NCI-H187 (cell line): ENCODE results near the gene CDC45.

Source experiments
- DNase-seq, 2 experiments: peaks; one replicate each; lab custom pipeline; 2025; lab: John Stamatoyannopoulos, UW

Gene CDC45

GRCh38 chr22:19565382-19566278 is 85.9 kb downstream of the CDC45 start:
- no peak for DNase-seq

DNA sequence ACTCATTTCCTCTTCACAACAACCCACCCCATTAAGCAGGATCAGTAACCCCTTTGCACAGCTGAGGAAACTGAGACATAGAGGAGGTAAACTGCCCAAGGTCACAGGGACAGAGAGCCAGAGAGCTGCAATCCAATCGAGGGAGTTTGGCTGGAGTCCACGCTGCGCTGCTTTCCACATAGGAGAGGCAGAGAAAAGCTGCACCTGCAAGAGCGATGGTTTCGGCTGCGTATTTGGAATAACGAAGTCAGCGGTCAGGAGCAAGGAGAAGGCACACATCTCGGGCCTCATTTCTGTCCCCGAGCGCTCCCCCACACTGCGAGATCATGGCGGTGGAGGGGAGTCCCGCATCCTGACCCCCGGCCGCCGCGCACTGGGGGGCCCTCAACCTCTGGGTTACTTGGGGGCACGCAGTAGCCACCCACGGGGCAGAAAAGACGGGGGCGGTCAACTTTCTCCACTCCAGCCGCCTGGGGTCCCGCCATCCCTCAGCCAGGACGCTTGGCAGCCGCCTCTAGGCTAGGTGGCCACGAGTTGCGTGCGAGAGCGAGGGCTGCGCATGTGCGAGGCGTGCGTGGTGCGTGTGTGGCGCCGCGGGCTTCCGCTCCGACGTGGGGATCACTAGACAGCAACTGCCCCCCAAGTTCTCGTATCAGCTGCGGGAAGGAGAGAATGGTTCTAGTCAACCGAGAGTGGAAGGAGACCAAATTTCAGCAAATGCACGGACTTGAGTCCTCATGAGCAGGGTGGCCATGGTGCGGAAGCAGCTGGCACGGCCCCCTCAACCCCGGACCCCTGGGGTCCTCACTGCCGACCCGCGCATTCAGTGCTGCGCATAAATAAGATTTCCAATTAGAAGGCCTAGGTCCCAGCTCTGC is 86.8 kb downstream of the CDC45 start:
- no peak for DNase-seq

GRCh38 chr22:19567157-19568009 is 87.7 kb downstream of the CDC45 start:
- DNase-seq, result no peak

- DNase-seq, result no peak
Observed at GRCh38 chr22:19568337-19569275, 88.9 kb downstream of the CDC45 start.

DNA sequence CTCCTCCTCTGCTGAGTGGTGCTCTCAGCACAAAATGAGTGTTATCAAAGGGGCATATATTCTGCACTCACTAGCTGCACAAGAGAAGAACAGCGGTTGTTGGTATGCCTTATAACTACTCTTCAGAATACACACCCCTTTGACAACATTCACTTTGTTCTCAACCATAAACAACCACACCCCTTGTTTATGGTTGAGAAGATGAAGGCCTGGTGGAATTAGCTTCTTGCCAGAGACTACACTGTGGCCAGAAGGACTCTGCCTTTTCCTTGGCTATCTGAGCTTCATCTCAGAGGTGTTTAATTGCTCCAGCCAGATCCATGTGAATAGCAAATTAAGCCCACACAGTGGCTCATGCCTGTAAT is 89.5 kb downstream of the CDC45 start:
- no peak for DNase-seq

GRCh38 chr22:19569976-19570375 is 90.3 kb downstream of the CDC45 start:
- DNase-seq, result no peak
